NCI-H2227 (cell line): ENCODE results near the gene CACNA1D.
"Not testable (repeated sequence)": the region's sequence is repeated elsewhere in the genome, so short reads cannot be mapped to it uniquely, and the experiment has no call there.

Experiments used
- DNase-seq: peaks from one replicate; lab custom pipeline; 2025; ENCODE audit not compliant: unreplicated experiment; lab: John Stamatoyannopoulos, UW

Gene CACNA1D

DNA sequence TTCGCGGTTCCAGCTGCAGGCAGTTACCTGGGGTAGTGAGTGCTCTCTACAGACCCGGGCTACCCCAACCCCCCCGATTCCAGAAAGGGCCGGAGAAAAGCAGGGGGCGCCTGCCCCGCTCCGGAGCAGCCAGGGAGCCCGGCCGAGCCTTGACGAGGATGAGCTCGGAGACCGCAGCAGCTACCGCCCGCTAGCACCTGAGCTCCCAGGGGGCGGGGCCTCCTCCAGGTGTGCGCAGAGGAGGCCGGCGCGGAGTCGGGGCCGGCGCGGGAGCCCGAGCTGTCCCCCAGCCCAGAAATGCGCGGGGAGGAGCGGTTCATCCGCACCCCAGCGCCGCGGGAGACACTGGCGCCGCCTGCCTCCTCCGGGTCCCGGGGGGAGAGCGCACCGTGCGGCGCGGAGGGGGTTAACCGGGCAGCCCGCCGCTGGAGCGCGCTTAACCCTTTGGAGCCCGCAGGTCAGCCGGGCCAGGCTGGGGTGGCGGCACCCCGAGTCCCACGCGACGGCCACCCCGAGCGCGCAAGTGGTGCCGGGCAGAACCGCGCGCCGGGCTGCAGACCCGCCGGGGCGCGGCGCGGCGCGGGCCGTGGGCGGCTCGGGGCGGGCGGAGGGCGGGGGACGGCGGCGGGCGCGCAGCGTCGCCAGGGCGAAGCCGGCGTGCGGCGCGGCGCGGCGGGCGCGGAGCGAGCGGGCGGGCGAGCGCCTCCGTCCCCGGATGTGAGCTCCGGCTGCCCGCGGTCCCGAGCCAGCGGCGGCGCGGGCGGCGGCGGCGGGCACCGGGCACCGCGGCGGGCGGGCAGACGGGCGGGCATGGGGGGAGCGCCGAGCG lies at the start of gene CACNA1D:
CACNA1D (plus strand) TSS at position 649 of the 829 bp plus-strand sequence. CDS start 556 bp downstream, outside the sequence.
- peak; percentile 38 for DNase-seq

DNA sequence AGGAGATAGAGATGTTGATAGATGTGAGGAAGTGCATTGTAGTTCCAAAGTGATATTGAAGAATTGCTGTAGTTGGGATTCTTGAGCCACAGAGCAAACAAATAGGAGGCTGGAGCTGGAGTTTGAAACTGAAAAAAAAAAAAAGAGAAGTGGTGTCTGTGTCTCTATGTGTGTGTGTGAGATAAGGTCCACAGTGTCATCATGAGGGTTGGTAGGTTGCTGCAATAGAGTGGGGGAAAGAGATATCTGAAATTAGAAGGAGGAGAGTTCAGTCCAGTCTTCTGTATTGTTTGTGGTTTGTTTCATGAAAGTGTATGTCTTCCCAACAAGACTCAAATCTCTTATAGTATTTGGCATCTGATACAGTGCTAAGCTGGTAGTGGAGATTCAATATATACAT lies 37.3 kb upstream of the CACNA1D start:
- no peak for DNase-seq

DNA sequence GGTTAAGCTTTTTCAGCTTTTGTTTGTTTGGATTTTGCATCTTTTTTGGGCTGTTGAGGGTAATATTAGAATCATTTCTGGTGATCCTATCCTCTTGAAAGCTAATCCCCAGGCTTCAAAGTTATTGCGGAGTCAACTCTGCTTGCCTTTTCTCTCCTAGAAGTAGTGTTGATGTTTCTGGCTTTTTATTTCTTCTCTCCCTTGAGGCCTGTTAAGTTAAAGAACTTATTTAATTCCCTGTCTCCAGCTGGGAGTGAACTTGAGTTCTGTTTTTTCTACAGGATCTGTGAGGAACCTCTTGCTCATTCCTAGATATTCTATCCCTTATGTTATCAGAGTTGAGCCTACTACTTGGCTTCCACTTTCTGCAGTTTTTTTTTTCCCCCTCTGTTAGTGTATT lies 34.1 kb upstream of the CACNA1D start:
- DNase-seq, result no peak

- no peak for DNase-seq
Measured at GRCh38 chr3:53464424-53464823, 30.0 kb upstream of the CACNA1D start.

- not testable (repeated sequence) for DNase-seq
Measured at GRCh38 chr3:53469758-53470157, 24.7 kb upstream of the CACNA1D start.

GRCh38 chr3:53473422-53473821 lies 21.0 kb upstream of the CACNA1D start:
- no peak for DNase-seq

DNA sequence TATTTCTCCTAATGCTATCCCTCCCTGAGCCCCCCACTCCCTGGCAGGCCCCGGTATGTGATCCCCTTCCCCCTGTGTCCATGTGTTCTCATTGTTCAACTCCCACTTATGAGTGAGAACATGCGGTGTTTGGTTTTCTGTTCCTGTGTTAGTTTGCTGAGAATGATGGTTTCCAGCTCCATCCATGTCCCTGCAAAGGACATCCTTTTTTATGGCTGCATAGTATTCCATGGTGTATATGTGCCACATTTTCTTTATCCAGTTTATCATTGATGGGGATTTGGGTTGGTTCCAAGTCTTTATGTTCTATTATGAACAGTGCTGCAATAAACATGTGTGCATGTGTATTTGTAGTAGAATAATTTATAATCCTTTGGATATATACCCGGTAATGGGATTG lies 18.0 kb upstream of the CACNA1D start:
- not testable (repeated sequence) for DNase-seq

GRCh38 chr3:53477689-53478088 lies 16.7 kb upstream of the CACNA1D start:
- DNase-seq, result not testable (repeated sequence)

- peak; percentile 24 for DNase-seq
Measured at GRCh38 chr3:53478166-53478830, 16.1 kb upstream of the CACNA1D start.

- DNase-seq, result no peak
Measured at GRCh38 chr3:53478921-53479664, 15.3 kb upstream of the CACNA1D start.

DNA sequence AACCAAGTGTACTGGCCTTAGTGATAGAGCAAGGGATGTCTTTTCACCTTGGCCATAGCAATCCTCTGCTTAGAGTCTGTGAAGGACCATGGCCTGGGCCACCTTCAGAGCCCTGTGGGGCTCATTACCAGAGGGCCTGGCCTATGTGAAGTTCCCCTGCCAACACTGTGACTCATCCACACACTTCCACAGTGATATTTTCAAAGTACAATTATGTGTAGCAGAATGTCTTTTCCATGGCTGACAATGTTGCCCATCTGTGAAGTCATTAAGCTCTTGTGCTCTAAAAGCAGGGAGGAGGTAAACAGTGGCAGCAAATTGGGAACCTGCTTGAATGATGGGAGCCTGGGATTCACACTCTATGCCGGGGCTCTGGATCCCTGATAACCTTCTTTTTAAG lies 12.2 kb upstream of the CACNA1D start:
- DNase-seq, result no peak

- DNase-seq, result no peak
Measured at GRCh38 chr3:53483821-53484220, 10.6 kb upstream of the CACNA1D start.

DNA sequence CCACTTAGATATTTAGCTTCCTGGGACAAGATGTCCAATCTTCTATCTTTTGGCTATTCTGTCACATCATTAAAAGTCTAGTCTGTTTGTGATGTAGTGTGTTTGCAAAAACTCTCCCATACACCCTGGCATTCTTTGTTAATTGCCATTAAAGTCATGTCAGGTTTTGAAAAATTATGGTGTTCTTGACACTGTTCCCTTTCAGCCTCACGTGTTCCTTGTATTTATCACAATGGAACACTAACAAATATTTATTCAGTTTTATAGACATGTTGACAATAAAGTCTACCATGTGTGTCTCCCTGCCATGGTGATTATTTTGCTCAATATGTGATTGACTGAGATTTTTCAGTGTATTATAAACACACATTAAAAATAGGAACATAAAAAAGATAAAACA lies 9.4 kb upstream of the CACNA1D start:
- no peak for DNase-seq

GRCh38 chr3:53485675-53486403 lies 8.6 kb upstream of the CACNA1D start:
- no peak for DNase-seq

DNA sequence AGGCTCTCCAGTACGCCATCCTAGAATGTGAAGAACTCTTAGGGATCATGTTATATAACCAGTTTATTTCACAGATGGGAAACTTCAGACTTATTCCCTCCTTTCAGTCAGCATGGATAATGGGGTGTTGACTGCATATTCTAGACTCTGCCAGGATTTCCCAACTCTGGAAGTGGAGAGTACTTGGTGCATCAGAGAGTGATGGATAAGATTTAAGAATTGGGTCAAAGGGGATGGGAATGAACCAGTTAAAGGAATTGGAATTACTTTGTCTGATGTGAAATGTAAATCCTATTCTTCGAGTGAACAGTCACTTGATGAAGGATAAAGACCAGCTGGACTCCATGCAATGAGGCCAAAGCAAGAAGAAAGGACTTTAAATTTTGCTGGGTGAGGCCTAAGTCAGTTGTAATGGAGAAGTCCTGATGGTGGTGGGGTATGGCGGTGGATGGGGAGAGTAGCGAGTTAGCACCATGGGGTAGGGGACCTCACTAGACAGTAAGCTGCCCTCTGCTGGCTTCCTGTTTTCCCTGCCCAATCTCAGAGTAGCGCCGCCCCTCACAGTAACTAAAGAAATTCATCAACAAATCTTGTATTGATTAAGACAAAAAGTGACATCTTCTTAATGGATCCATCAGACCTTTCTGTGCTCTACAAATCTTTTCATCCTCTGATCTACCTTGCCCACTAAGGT lies 7.3 kb upstream of the CACNA1D start:
- no peak for DNase-seq

GRCh38 chr3:53489386-53489785 lies 5.0 kb upstream of the CACNA1D start:
- DNase-seq, result peak; percentile 43

- DNase-seq, result peak; percentile 75
Measured at GRCh38 chr3:53489787-53490458, 4.5 kb upstream of the CACNA1D start.

GRCh38 chr3:53490459-53490968 lies 3.9 kb upstream of the CACNA1D start:
- DNase-seq, result peak; percentile 12

GRCh38 chr3:53491276-53491675 lies 3.1 kb upstream of the CACNA1D start:
- DNase-seq, result no peak

- no peak for DNase-seq
Measured at GRCh38 chr3:53493595-53493962, 832 bp upstream of the CACNA1D start.
